Neural cell (in vitro differentiated cells): ENCODE measurements around the gene EIF4B. TPM values are rescaled to one million over a fixed set of nuclear protein-coding genes. Genes with fewer than 3 reads are reported as not detected.

Source experiments
- H2AFZ ChIP-seq: fragments of 200-600, 300-800 bp; sonication (generic), shearing (Covaris generic); 2 replicates; pipeline ENCODE4 v1.6.0; 2014; ENCODE audit warnings: low read depth, mild to moderate bottlenecking, antibody characterized with exemption, low read length, moderate library complexity
- H3F3A ChIP-seq: fragments of 200-600 bp; shearing (Covaris generic); 2 replicates; pipeline ENCODE4 v1.6.1; 2016; ENCODE audit warnings: mild to moderate bottlenecking, moderate library complexity, mixed read lengths, antibody characterized with exemption, low read length; ENCODE audit not compliant: insufficient read depth, poor library complexity, severe bottlenecking
- H3K27ac ChIP-seq: fragments of 200-600, 300-800 bp; sonication (generic), shearing (Covaris generic); 2 replicates; pipeline ENCODE4 v1.5.1; 2014; ENCODE audit warnings: mild to moderate bottlenecking, low read length, moderate library complexity
- H3K27me3 ChIP-seq: fragments of 300-800, 200-600 bp; sonication (generic), shearing (Covaris generic); 2 replicates; pipeline ENCODE4 v1.6.0; 2014; ENCODE audit warnings: mild to moderate bottlenecking, low read depth, low read length, moderate library complexity; ENCODE audit not compliant: insufficient read depth
- H3K36me3 ChIP-seq: fragments of 300-800, 200-600 bp; sonication (generic), shearing (Covaris generic); 2 replicates; pipeline ENCODE4 v1.5.1; 2014; ENCODE audit warnings: mild to moderate bottlenecking, antibody characterized with exemption, low read length, moderate library complexity; ENCODE audit not compliant: insufficient read depth
- H3K4me2 ChIP-seq: fragments of 300-800, 200-600 bp; sonication (generic), shearing (Covaris generic); 2 replicates; pipeline ENCODE4 v1.6.0; 2014; ENCODE audit warnings: mild to moderate bottlenecking, low read length
- H3K4me3 ChIP-seq: fragments of 300-800, 200-600 bp; sonication (generic), shearing (Covaris generic); 2 replicates; pipeline ENCODE4 v1.5.1; 2014; ENCODE audit warnings: mild to moderate bottlenecking, low read length, moderate library complexity
- H3K79me2 ChIP-seq: fragments of 200-600 bp; shearing (Covaris generic); replicated peaks from 2 replicates; pipeline ENCODE4 v1.6.0; 2014; ENCODE audit warnings: mild to moderate bottlenecking, low read length, moderate library complexity; ENCODE audit not compliant: insufficient read depth
- H3K9ac ChIP-seq: fragments of 300-800, 200-600 bp; sonication (generic), shearing (Covaris generic); 2 replicates; pipeline ENCODE4 v1.6.1; 2016; ENCODE audit warnings: mild to moderate bottlenecking, low read length, mixed read lengths
- H3K9me2 ChIP-seq: fragments of 200-600 bp; shearing (Covaris generic); 2 replicates; pipeline ENCODE4 v1.6.1; 2016; ENCODE audit warnings: mild to moderate bottlenecking, low read length, mixed read lengths; ENCODE audit not compliant: insufficient read depth
- H3K9me3 ChIP-seq: fragments of 200-600, 300-800 bp; sonication (generic), shearing (Covaris generic); 2 replicates; pipeline ENCODE4 v1.6.1; 2016; ENCODE audit warnings: mild to moderate bottlenecking, mixed run types, low read length, moderate library complexity, mixed read lengths
- H4K20me1 ChIP-seq: fragments of 200-600 bp; shearing (Covaris generic); 2 replicates; pipeline ENCODE4 v1.6.1; 2016; ENCODE audit warnings: mild to moderate bottlenecking, mixed run types; ENCODE audit not compliant: insufficient read depth
- EP300 ChIP-seq: fragments of 450-650 bp; conservative IDR thresholded peaks from 2 replicates; pipeline ENCODE4 v1.6.1; 2014; ENCODE audit warnings: antibody characterized with exemption, mild to moderate bottlenecking, moderate library complexity; ENCODE audit not compliant: poor library complexity, severe bottlenecking
- EZH2 ChIP-seq: fragments of 200-600, 300-800 bp; shearing (Covaris generic), sonication (generic); IDR thresholded peaks from 2 replicates; pipeline ENCODE4 v1.6.1; 2014; ENCODE audit warnings: antibody characterized with exemption, low read length, borderline replicate concordance, mild to moderate bottlenecking; ENCODE audit not compliant: insufficient read depth, poor library complexity, severe bottlenecking
- MXI1 ChIP-seq: fragments of 450-650 bp; conservative IDR thresholded peaks from 2 replicates; pipeline ENCODE4 v1.6.1; 2014; ENCODE audit warnings: antibody characterized with exemption, mild to moderate bottlenecking; ENCODE audit not compliant: poor library complexity, severe bottlenecking
- POLR2AphosphoS5 ChIP-seq: IDR thresholded peaks from 2 replicates; pipeline ENCODE4 v1.6.1; 2012
- RAD21 ChIP-seq: fragments of 450-650 bp; conservative IDR thresholded peaks from 2 replicates; pipeline ENCODE4 v1.6.1; 2014; ENCODE audit warnings: antibody characterized with exemption, mild to moderate bottlenecking, moderate library complexity
- SMC3 ChIP-seq: fragments of 450-650 bp; conservative IDR thresholded peaks from 2 replicates; pipeline ENCODE4 v1.6.1; 2014; ENCODE audit warnings: antibody characterized with exemption, mild to moderate bottlenecking, moderate library complexity; ENCODE audit not compliant: poor library complexity
- TAF1 ChIP-seq: IDR thresholded peaks from 2 replicates; pipeline ENCODE4 v1.6.1; 2012; ENCODE audit warnings: low read depth
- polyA plus RNA-seq: library from polyadenylated mRNA; depleted of rRNA; stranded (reverse); fragments of >200 nt; gene quantifications from 2 replicates; pipeline ENCODE4 v1.2.3, GENCODE V29; 2014
- TF ChIP-seq, protein P1 (sequence below): IDR thresholded peaks from 2 replicates; pipeline ENCODE4 v1.6.1; 2012; ENCODE audit warnings: borderline replicate concordance
- TF ChIP-seq, protein P2 (sequence below): fragments of 450-650 bp; IDR thresholded peaks from 2 replicates; pipeline ENCODE4 v1.5.1; 2014; ENCODE audit warnings: antibody characterized with exemption, mild to moderate bottlenecking, moderate library complexity; ENCODE audit not compliant: poor library complexity, severe bottlenecking

EIF4B gene
- polyA plus RNA-seq, 1 donor from 2014 or later = 333 TPM

DNA sequence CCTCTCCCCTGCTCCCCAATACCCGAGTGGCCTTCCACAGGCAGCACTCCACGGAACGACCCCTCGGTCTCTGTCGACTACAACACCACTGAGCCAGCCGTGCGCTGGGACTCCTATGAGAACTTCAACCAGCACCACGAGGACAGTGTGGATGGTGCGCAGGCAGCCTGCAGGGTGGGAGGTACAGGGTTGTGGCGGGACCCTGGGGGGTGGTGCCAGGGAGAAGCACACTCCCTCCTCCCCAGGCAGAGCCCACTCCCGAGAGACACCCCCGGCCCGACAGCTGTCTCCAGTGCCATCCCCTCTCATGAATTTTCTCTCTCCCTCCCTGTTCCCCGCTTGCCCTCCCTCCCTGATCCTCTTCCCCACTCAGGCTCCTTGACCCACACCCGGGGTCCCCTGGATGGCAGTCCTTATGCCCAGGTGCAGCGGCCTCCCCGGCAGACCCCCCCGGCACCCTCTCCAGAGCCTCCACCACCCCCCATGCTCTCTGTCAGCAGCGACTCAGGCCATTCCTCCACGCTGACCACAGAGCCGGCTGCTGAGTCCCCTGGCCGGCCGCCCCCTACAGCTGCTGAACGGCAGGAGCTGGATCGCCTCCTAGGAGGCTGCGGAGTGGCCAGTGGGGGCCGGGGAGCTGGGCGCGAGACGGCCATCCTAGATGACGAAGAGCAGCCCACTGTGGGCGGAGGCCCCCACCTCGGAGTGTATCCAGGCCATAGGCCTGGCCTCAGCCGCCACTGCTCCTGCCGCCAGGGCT, 52.6 kb downstream of the EIF4B start:
- Histone ChIP-seq H3K4me2 (no peak overlapping the region), H3K27ac (no peak overlapping the region), H2AFZ (no peak overlapping the region), H3K9me2 (no peaks in the 10 kb centered on the region), H4K20me1 (no peaks in the 10 kb centered on the region), H3K4me3 (no peak overlapping the region), H3K27me3 (no peaks in the 10 kb centered on the region), H3K9ac (no peak overlapping the region), H3K79me2 (no peaks in the 10 kb centered on the region), H3F3A (no peaks in the 10 kb centered on the region), H3K36me3 (no peaks in the 10 kb centered on the region), H3K9me3 (no peaks in the 10 kb centered on the region)
- TF ChIP-seq, protein P1, sequence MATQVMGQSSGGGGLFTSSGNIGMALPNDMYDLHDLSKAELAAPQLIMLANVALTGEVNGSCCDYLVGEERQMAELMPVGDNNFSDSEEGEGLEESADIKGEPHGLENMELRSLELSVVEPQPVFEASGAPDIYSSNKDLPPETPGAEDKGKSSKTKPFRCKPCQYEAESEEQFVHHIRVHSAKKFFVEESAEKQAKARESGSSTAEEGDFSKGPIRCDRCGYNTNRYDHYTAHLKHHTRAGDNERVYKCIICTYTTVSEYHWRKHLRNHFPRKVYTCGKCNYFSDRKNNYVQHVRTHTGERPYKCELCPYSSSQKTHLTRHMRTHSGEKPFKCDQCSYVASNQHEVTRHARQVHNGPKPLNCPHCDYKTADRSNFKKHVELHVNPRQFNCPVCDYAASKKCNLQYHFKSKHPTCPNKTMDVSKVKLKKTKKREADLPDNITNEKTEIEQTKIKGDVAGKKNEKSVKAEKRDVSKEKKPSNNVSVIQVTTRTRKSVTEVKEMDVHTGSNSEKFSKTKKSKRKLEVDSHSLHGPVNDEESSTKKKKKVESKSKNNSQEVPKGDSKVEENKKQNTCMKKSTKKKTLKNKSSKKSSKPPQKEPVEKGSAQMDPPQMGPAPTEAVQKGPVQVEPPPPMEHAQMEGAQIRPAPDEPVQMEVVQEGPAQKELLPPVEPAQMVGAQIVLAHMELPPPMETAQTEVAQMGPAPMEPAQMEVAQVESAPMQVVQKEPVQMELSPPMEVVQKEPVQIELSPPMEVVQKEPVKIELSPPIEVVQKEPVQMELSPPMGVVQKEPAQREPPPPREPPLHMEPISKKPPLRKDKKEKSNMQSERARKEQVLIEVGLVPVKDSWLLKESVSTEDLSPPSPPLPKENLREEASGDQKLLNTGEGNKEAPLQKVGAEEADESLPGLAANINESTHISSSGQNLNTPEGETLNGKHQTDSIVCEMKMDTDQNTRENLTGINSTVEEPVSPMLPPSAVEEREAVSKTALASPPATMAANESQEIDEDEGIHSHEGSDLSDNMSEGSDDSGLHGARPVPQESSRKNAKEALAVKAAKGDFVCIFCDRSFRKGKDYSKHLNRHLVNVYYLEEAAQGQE = no peak
- TF ChIP-seq SMC3 (no peak), TAF1 (no peak), MXI1 (no peak), EZH2 (no peak), RAD21 (no peak), POLR2AphosphoS5 (no peak), EP300 (no peak)
- TF ChIP-seq, protein P2, sequence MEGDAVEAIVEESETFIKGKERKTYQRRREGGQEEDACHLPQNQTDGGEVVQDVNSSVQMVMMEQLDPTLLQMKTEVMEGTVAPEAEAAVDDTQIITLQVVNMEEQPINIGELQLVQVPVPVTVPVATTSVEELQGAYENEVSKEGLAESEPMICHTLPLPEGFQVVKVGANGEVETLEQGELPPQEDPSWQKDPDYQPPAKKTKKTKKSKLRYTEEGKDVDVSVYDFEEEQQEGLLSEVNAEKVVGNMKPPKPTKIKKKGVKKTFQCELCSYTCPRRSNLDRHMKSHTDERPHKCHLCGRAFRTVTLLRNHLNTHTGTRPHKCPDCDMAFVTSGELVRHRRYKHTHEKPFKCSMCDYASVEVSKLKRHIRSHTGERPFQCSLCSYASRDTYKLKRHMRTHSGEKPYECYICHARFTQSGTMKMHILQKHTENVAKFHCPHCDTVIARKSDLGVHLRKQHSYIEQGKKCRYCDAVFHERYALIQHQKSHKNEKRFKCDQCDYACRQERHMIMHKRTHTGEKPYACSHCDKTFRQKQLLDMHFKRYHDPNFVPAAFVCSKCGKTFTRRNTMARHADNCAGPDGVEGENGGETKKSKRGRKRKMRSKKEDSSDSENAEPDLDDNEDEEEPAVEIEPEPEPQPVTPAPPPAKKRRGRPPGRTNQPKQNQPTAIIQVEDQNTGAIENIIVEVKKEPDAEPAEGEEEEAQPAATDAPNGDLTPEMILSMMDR = no peak

DNA sequence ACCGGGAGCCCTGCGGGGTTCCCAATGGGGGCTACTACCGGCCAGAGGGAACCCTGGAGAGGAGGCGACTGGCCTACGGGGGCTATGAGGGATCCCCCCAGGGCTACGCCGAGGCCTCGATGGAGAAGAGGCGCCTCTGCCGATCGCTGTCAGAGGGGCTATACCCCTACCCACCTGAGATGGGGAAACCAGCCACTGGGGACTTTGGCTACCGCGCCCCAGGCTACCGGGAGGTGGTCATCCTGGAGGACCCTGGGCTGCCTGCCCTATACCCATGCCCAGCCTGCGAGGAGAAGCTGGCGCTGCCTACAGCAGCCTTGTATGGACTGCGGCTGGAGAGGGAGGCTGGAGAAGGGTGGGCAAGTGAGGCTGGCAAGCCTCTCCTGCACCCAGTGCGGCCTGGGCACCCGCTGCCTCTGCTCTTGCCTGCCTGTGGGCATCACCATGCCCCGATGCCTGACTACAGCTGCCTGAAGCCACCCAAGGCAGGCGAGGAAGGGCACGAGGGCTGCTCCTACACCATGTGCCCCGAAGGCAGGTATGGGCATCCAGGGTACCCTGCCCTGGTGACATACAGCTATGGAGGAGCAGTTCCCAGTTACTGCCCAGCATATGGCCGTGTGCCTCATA, 53.3 kb downstream of the EIF4B start:
- Histone ChIP-seq H3K9me2 (no peaks in the 10 kb centered on the region), H4K20me1 (no peaks in the 10 kb centered on the region), H2AFZ (no peak overlapping the region), H3F3A (no peaks in the 10 kb centered on the region), H3K79me2 (no peaks in the 10 kb centered on the region), H3K27me3 (no peaks in the 10 kb centered on the region), H3K9me3 (no peaks in the 10 kb centered on the region), H3K27ac (no peak overlapping the region), H3K9ac (no peak overlapping the region), H3K4me3 (no peak overlapping the region), H3K36me3 (no peaks in the 10 kb centered on the region), H3K4me2 (no peak overlapping the region)
- TF ChIP-seq TAF1 (no peak), POLR2AphosphoS5 (peak; percentile 5)
